ENCODE measurements around the gene CLEC12A.

DNA sequence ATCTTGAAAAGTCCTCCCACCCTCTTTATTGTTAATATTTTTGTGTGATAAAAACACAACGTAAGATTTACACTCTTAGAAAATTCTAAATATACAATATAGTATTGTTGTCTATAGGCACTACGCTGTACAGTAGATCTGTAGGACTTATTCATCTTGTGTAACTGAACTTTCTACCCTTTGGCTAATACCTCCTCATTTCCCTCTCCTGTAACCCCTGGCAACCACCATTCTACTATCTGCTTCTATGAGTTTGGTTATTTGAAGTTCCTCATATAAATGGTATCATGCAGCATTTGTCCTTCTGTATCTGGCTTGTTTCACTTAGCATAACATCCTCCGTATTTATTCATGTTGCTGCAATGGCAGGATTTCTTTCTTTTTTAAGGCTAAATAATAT lies 54.0 kb downstream of the CLEC12A start:
- TF ChIP-seq, protein P1, sequence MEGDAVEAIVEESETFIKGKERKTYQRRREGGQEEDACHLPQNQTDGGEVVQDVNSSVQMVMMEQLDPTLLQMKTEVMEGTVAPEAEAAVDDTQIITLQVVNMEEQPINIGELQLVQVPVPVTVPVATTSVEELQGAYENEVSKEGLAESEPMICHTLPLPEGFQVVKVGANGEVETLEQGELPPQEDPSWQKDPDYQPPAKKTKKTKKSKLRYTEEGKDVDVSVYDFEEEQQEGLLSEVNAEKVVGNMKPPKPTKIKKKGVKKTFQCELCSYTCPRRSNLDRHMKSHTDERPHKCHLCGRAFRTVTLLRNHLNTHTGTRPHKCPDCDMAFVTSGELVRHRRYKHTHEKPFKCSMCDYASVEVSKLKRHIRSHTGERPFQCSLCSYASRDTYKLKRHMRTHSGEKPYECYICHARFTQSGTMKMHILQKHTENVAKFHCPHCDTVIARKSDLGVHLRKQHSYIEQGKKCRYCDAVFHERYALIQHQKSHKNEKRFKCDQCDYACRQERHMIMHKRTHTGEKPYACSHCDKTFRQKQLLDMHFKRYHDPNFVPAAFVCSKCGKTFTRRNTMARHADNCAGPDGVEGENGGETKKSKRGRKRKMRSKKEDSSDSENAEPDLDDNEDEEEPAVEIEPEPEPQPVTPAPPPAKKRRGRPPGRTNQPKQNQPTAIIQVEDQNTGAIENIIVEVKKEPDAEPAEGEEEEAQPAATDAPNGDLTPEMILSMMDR (IDR thresholded peaks at IDR 0.05 in 8 of 11, conservative IDR thresholded peaks at IDR 0.05 in 3 of 11) = no peak
- TF ChIP-seq POLR2A (IDR thresholded peaks at IDR 0.05) = no peak
- TF ChIP-seq POLR2AphosphoS5 (IDR thresholded peaks at IDR 0.05) = no peak
